Retinal pigment epithelial cell (primary cell): ENCODE data around the gene OSTM1.
A peak's percentile ranks its signal among the peaks of the same experiment; 100 is the strongest.

Experiments
- DNase-seq: peaks from one replicate; pipeline ENCODE4 v3.0.0-alpha.2; 2010; ENCODE audit warnings: low read depth
- H3K4me3 ChIP-seq: 2 replicates; pipeline ENCODE4 v1.5.1; 2011; ENCODE audit warnings: mild to moderate bottlenecking, low read length, control low read depth, moderate library complexity
- TF ChIP-seq, protein P1 (sequence below): conservative IDR thresholded peaks from 2 replicates; pipeline ENCODE4 v1.5.1; 2011; ENCODE audit warnings: low read depth, low read length, control low read depth, inconsistent platforms

OSTM1 gene

DNA sequence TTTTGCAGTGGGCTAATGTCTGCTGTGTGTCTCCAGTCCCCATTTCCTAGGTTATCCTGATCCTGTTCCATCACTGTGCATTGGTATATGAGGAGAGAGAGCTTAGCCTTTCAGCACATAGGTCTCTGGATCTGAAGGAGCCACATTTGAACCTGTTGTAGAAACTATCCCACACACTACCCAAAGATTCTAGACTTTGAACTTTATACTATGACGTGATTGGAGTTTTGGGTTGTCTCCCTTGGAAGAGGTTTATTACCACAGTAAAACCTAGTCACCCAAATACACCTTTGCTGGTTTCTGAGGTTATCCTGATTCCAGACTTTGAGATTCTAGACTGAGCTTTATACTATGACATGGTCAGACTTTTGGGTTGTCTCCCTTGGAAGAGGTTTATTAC lies 8.0 kb upstream of the OSTM1 start:
- TF ChIP-seq, protein P1, sequence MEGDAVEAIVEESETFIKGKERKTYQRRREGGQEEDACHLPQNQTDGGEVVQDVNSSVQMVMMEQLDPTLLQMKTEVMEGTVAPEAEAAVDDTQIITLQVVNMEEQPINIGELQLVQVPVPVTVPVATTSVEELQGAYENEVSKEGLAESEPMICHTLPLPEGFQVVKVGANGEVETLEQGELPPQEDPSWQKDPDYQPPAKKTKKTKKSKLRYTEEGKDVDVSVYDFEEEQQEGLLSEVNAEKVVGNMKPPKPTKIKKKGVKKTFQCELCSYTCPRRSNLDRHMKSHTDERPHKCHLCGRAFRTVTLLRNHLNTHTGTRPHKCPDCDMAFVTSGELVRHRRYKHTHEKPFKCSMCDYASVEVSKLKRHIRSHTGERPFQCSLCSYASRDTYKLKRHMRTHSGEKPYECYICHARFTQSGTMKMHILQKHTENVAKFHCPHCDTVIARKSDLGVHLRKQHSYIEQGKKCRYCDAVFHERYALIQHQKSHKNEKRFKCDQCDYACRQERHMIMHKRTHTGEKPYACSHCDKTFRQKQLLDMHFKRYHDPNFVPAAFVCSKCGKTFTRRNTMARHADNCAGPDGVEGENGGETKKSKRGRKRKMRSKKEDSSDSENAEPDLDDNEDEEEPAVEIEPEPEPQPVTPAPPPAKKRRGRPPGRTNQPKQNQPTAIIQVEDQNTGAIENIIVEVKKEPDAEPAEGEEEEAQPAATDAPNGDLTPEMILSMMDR: no peak
- DNase-seq: no peak
- no peak overlapping the region for H3K4me3 ChIP-seq

DNA sequence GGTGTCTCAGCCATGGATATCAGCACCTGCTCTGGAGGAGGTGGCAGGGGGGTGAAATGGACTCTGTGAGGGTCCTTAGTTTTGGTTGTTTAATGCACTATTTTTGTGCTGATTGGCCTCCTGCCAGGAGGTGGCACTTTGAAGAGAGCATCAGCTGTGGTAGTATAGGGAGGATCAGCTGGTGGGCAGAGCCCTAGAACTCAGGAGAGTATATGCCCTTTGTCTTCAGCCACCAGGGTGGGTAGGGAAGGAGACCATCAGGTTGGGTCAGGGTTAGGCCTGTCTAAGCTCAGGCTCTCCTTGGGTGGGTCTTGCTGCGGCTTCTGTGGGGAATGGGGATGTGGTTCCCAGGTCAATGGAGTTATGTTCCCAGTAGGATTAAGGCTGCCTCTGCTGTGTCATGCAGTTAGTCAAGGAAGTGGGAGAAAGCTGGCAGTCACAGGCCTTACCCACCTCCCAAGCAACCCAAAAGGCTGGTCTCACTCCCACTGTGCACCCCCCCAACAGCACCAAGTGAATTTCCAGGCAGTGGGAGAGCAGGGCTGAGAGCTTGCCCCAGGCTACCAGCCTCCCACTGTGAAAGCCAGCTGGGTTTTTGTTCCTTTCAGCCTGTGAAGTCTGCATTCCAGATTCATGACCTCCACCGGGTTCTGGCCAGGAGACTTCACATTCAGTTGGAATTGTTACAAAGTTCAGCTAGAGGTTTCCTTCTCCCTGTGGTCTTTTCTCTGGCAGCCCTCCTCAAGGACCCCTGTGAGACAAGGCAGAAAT lies 5.7 kb upstream of the OSTM1 start:
- DNase-seq: no peak
- TF ChIP-seq, protein P1: no peak
- H3K4me3 ChIP-seq: no peak overlapping the region

DNA sequence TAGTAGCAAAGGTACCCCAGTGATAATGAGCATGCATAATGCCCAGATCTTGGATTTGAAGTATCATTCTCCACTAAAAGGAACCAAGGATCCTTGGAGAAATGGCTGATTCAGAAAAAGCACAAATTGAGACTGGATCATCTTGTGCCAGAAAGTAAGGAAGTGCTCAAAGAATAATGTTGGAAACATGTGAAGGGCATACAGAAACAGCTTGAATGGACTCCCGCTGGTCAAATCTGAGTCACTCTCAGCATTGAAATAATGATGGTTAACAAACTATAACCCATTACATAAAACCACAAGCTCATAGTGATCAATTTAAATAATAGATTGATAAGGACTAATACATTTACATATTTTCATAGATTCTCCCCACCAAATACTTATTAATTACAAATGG lies 3.6 kb upstream of the OSTM1 start:
- DNase-seq: no peak
- no peak overlapping the region for H3K4me3 ChIP-seq
- TF ChIP-seq, protein P1: no peak

DNA sequence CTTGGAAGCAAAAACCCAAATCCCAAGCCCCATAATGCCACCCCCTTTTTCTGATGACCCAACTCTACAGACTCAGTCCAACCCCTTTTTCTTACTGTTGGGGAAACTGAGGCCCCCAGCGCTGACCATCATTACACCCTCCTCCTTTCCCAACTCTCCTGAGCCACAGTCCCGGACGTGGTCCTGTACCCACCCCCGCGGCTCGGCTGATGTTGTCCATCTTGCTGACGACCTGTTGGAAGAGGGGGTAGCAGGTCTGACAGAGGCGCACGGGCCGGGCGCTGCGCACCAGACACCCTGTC lies 533 bp downstream of the OSTM1 start:
- TF ChIP-seq, protein P1: no peak
- H3K4me3 ChIP-seq: peak overlapping the region; percentile 93
- DNase-seq: no peak

DNA sequence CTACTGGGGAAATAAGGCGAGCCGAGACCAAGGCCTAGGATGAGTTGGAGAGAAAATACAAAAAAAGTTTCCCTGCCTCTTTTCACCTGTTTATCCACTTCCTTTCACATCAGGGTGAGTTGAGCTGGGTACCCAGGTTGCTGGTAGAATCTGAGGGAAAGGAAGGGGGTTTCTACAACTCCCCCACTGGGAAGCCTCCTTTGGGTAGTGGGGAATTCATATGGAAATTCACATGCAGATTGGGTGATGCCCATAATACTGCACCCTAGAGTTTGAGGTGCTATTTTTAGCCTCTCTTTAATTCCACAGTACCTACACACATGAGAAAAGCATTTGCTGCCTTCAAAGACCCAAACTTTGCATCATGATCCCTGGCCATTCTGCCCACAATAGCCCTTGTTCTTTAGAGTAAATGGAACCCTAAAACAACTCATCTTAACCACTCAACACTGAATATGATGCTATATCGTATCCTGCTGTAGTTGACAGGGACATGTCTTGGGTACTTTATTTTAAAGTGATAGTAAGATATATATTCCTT lies 2.7 kb downstream of the OSTM1 start:
- H3K4me3 ChIP-seq: no peak overlapping the region
- no peak for DNase-seq
- TF ChIP-seq, protein P1: no peak

DNA sequence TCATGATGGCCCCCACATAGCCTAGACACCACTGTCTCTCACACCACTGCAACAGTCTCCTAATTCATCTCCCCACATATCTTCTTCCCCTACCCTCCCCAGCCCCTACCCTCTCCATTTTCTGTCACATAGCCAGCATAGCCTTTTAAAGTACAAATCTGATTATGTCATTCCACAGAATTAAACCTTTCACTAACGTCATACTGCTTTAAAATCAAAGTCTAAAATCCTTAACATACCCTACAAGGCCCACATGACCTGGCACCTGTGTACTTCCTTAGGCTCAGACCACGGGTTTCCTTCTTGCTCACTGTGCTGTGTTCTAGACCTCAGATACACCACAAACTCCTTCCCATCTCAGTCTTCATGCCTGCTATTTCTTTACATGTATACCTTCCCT lies 5.9 kb downstream of the OSTM1 start:
- peak; percentile 76 for DNase-seq
- TF ChIP-seq, protein P1: no peak
- H3K4me3 ChIP-seq: no peak overlapping the region

DNA sequence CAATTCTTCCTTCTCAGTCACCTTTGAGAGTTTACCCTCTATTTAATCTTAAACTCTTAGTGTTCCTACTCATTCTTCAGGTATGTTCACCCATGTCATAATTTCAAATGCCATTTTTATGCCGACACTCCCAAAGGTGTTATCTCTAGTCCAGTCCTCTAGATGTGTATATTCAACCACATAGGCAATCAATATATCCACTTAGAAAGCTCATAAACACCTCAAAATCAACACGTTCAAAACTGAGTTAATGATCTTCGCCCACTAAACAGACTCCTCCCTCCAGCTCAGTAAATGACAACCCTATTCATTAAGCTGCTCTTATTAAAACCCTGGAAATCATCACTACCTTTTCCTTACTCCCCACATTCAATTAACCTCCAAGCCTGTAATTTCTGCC lies 6.4 kb downstream of the OSTM1 start:
- no peak for DNase-seq
- H3K4me3 ChIP-seq: no peak overlapping the region
- TF ChIP-seq, protein P1: no peak
